CD4-positive, alpha-beta T cell treated with Interleukin-6 for 4 hours (primary cell): ENCODE data around the gene UBE2E3.
"Not testable (repeated sequence)": the region's sequence is repeated elsewhere in the genome, so short reads cannot be mapped to it uniquely, and the experiment has no call there.

Experiments
- DNase-seq: peaks from one replicate; pipeline ENCODE4 v3.0.0-alpha.2; 2020; ENCODE audit warnings: mixed read lengths

Gene UBE2E3

DNA sequence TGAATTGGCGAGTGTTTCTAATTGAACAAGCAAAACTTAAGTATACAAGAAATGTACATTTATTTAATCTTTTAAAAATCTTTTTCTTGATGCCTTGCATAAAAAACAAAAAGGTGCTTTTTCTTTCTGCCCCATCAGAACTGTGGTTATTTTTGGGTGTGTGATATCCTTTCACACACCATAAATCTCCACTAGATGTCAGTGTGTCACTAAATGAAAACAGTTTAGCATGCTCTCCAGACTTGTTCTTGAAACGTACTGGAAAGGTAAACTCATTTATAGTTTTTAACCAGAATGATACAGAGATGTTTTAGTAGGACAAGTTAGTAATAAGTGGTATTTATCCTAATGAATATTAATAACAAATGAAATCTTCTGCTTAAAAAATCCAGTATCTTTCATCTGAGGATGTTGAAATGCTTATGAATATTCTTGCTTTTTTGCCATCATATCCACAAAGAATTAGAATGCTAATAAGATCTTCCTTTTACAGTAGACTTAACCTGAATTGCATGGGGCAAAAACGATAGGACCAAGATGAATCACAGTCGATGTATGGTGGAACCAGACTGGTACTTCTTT lies 96.8 kb downstream of the UBE2E3 start:
- no peak for DNase-seq

DNA sequence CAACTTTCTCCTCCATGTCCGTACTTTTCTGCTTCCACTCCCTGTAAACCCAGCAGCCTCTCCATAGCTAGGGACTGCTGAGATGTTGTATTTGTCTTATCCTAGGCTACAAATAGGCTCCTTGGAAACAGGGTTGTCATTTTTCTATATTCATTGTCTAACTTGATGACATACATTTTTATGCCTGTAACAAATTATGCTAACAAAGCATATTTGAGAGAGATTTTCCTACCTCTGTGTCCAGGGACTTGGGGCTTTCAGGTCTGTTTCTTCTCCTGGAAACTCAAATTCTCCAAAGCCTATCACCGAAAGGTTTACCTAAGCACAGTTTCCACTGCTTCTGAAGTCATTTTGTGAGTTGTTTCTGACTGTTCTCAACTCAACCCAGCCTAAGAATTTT lies 102.7 kb downstream of the UBE2E3 start:
- DNase-seq, result no peak

DNA sequence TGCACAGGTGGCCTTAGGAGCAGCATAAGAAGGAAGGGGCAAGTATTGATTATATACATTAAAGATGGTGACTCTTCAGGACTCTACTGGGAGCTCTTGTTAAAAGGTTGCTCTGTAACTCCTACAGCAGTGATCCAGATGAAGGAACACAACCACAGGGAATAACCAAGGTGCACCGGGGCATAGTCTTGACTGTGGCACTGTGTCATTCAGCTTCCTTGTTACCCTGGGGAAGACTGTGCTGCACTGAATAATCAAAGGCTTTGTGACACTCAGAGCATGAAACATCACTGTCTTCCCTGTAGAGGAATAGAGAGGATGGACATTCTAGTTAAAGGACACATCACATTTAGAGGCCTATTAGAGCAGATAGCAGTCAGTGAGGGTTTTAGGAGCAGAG lies 105.3 kb downstream of the UBE2E3 start:
- no peak for DNase-seq

DNA sequence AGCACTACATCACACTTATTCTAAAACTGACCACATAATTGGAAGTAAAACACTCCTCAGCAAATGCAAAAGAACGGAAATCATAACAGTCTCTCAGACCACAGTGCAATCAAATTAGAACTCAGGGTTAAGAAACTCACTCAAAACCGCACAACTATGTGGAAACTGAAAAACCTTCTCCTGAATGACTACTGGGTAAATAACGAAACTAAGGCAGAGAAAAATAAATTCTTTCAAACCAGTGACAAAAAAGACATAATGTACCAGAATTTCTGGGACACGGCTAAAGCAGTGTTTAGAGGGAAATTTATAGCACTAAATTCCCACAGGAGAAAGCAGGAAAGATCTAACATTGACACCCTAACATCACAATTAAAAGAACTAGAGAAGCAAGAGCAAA lies 111.5 kb downstream of the UBE2E3 start:
- DNase-seq, result not testable (repeated sequence)

DNA sequence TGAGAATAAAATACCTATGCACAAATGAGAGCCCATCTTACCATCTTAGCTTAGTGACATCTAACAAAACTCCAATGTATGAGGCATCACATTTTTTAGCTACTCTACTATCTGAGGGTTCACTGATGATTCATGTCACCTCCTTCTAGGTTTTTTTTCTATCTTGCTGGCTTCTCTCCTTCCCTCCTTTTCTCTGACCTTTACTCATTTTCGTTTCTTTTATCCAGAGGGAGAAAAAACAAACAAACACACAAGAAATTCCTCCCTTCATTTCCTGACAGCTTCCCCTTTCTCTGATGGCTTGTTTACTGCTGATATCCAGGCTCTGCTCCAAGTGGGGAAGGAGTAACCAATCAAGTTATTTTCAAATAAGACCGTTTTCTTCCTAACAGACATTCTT lies 115.1 kb downstream of the UBE2E3 start:
- DNase-seq, result no peak

DNA sequence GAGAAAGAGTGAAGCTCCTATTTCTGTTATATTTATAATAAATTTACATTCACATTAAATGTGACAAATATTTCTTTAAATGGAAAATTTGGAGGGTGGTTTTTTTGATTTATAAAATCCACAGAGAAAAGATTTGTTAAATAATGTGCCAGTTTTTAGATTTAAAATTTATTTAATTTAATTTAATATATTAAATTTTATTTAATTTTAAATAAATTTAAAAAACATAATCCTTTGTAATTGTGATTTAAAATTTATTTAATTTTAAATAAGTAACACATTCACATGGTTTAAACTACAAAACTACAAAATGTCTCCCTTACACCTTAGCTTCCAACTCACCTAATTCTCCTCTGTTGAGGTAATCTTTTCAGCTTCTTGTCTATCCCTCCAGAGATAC lies 123.3 kb downstream of the UBE2E3 start:
- no peak for DNase-seq

DNA sequence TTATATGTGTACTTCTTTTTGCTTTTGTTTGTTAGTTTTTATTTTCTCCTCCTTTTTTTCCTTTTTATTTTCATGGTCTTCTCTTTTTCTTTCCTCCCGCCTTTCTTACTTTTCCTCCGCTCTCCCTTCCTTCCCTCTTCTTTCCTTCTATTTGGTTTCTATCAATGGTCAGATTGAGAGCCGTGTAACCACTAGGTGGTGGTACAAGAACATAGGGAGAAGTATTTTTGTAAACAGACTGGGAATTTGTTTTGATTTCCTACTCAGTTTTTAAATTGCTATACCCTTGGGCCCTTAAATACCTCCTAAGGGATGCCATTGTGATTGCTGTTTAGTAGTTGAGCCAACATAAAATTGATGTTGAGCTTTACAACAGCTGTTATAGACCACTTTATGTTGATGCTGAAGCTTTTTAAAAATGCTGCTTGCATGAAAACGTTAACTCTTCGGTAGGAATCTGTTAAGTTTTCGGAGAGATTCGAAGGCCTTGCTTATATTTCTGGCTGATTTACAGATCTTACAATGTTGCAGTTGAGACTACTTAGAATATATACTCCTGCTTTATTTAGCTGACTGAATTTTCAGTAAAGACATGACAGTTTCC lies 124.2 kb downstream of the UBE2E3 start:
- DNase-seq, result peak; percentile 48

DNA sequence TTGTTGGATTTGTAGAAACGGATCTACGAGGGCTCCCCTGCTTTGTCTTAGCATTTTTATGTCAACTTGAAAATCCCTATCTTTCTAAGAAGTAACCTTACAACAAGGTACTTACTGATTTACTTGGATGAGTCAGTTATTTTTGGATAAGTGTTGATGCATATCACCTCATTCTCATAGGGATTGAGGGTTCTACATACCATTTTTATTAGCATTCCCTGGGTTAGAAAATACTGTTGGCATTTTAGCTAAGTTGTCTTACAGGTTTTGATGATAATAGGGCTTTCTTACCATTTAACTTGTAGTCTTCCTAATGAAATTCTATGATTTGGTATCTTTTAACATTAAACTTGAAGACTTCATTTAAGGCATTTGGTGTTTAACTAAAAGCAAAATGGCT lies 125.2 kb downstream of the UBE2E3 start:
- DNase-seq, result no peak

DNA sequence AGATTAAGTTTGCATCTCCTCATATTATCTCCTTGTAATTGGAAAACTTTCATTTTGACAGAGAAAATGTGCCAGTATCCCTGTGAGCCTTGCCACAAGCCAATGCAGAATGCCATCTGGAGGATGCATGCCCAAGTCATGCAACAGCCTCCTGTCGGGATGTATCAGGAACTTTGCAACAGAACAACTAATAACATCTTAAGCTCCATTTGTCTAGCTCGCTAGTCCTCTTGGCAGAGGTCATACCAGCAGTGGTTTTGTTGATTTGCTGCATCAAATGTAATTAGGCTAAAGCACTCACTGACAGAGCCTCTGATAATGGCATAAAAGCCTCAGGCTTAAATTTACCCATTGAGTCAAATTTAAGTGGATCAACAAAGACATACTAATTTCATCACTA lies 125.8 kb downstream of the UBE2E3 start:
- no peak for DNase-seq

DNA sequence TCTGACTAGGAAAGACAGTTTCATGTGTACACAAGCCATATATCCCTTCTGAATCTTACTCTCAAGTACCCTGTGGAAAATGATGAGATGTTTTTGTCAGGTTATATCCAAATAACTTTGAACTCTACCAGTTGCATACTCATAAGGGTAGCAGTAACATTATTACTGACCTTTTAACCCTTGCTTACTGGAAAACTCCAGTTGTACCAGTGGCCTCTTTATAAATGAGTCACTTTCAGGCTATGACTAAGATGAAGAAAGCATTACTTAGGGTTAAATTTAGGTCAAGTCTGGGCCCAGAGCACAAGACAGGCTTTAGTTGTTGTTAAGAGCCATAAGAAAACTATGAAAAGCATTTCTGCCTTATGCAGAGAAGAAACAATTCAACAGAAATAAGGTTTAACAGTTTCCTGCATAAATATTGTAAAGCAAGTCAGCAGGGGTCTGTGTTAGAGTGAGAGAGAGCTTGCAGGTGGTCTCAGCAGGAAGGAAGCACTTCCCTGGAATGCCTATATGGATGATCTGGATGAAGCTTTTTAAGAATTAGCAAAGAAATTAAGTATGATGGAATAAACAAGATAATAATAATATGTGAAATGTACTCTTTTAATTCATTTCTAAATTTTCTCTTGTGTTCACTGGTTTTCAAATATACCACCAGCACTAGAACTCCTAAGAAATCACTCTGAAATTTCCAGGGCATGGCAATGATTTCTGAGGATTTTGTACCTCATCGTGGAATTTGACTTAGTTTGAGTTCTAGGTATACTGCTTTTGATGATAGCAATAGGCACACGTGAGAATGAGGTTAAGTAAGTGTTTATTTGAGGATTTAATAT lies 126.6 kb downstream of the UBE2E3 start:
- peak; percentile 43 for DNase-seq

DNA sequence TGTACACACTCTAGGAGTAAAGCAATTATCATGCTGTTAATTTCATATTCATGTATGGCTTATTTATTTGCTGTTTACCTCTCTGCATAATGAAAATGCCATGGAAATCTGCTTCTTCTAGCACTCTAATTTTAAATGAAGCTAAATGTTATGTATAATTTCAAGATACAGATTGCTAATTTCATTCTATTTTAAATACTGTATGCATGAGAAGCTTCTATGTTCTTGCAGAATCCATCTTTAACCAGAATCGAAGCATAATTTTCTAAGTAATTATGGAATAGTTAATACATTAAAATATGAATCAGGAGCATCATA lies 127.2 kb downstream of the UBE2E3 start:
- DNase-seq, result no peak

DNA sequence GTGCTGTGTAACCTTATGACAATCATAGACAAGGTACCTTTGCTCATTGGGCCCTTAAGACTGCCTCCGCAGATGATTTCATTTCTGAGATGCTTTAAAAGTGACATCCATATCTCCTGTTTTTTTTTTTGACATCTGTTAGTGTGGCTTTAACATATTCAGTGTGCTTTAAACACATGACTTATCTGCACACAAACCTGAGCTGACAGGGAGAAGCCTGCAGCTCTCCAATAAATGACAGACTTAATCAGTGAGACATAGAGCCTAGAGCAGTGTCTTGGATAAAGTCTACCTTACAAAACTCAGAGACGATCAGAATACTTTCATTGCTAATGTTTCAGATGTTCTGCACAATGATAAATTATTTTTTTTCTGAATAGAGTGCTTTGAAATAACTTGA lies 130.7 kb downstream of the UBE2E3 start:
- no peak for DNase-seq

DNA sequence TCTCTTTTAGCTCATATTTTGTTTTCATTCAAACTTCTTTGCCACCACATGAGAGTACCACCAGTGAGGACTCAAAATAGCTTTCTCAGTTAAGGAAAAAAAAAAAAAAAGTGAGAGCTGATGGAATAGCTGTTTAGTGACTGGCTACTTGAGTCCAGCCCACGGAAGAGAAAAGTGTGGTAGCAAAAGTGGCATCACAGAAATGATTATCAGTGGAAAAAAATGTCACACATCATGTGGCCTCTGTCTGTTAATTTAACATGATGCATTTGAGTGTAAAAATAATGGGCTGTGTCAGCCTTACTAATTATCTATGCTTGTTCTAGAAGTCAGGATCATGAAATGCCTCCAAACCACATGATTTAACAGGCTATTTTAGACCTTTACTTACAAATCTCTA lies 132.5 kb downstream of the UBE2E3 start:
- no peak for DNase-seq
